Astrocyte (in vitro differentiated cells and primary cell): ENCODE results near the gene CIB2. TPM values are rescaled to one million over a fixed set of nuclear protein-coding genes. Genes with fewer than 3 reads are reported as not detected.
A peak's percentile ranks its signal among the peaks of the same experiment; 100 is the strongest.

Experiments
- DNase-seq: peaks from one replicate; pipeline ENCODE4 v3.0.0-alpha.2; 2010; ENCODE audit warnings: low read depth
- FAIRE-seq: peaks from 2 replicates; lab custom pipeline; 2011; peaks lifted over from hg19 to GRCh38; lab: Jason Lieb, UNC
- H2AFZ ChIP-seq: 2 replicates; pipeline ENCODE4 v1.6.0; 2012; ENCODE audit warnings: low read depth, low read length, inconsistent platforms
- H3K27ac ChIP-seq: 2 replicates; pipeline ENCODE4 v1.5.1; 2011; ENCODE audit warnings: low read depth, low read length, inconsistent platforms
- H3K27me3 ChIP-seq: 2 replicates; pipeline ENCODE4 v1.6.0; 2011; ENCODE audit warnings: low read length, inconsistent platforms; ENCODE audit not compliant: insufficient read depth
- H3K36me3 ChIP-seq: 2 replicates; pipeline ENCODE4 v1.5.1; 2011; ENCODE audit warnings: low read length, inconsistent platforms; ENCODE audit not compliant: insufficient read depth
- H3K4me1 ChIP-seq: 2 replicates; pipeline ENCODE4 v1.5.1; 2011; ENCODE audit warnings: low read length, inconsistent platforms; ENCODE audit not compliant: insufficient read depth
- H3K4me2 ChIP-seq: 2 replicates; pipeline ENCODE4 v1.6.0; 2012; ENCODE audit warnings: low read length, inconsistent platforms
- H3K4me3 ChIP-seq: 2 replicates; pipeline ENCODE4 v1.5.1; 2011; ENCODE audit warnings: low read depth, mild to moderate bottlenecking, low read length, inconsistent platforms; ENCODE audit not compliant: insufficient read depth
- H3K79me2 ChIP-seq: 2 replicates; pipeline ENCODE4 v1.6.0; 2012; ENCODE audit warnings: mild to moderate bottlenecking, low read length, inconsistent platforms; ENCODE audit not compliant: insufficient read depth
- H3K9ac ChIP-seq: 2 replicates; pipeline ENCODE4 v1.6.0; 2012; ENCODE audit warnings: mild to moderate bottlenecking, low read length, inconsistent platforms
- H3K9me3 ChIP-seq: 2 replicates; pipeline ENCODE4 v1.5.1; 2012; ENCODE audit warnings: low read depth, mild to moderate bottlenecking, low read length, inconsistent platforms; ENCODE audit not compliant: insufficient read depth
- H4K20me1 ChIP-seq: 2 replicates; pipeline ENCODE4 v1.6.0; 2012; ENCODE audit warnings: low read length, inconsistent platforms; ENCODE audit not compliant: insufficient read depth
- H3K27ac Mint-ChIP-seq: one replicate; pipeline ENCODE4 v1.8.0; 2021; ENCODE audit warnings: mild to moderate bottlenecking, mixed read lengths; ENCODE audit not compliant: unreplicated experiment
- H3K27me3 Mint-ChIP-seq: one replicate; pipeline ENCODE4 v1.8.0; 2021; ENCODE audit warnings: low read depth, mixed read lengths; ENCODE audit not compliant: unreplicated experiment
- H3K36me3 Mint-ChIP-seq: one replicate; pipeline ENCODE4 v1.8.0; 2021; ENCODE audit warnings: low read depth, mixed read lengths; ENCODE audit not compliant: unreplicated experiment
- H3K4me1 Mint-ChIP-seq: one replicate; pipeline ENCODE4 v1.8.0; 2021; ENCODE audit warnings: low read depth, mixed read lengths; ENCODE audit not compliant: unreplicated experiment
- H3K4me3 Mint-ChIP-seq: one replicate; pipeline ENCODE4 v1.8.0; 2021; ENCODE audit warnings: mild to moderate bottlenecking, moderate library complexity, mixed read lengths; ENCODE audit not compliant: unreplicated experiment
- H3K9me3 Mint-ChIP-seq: one replicate; pipeline ENCODE4 v1.8.0; 2021; ENCODE audit warnings: mild to moderate bottlenecking, mixed read lengths; ENCODE audit not compliant: unreplicated experiment
- CTCF ChIP-seq: IDR thresholded peaks from 2 replicates; pipeline ENCODE4 v1.5.1; 2011; ENCODE audit warnings: low read depth, mild to moderate bottlenecking, inconsistent platforms, low read length, moderate library complexity; ENCODE audit not compliant: insufficient read depth
- EZH2 ChIP-seq: IDR thresholded peaks from 2 replicates; pipeline ENCODE4 v1.6.1; 2012; ENCODE audit warnings: mild to moderate bottlenecking, low read length, inconsistent platforms; ENCODE audit not compliant: insufficient read depth
- total RNA-seq: library from RNA; stranded (reverse); gene quantifications from 2 replicates; pipeline ENCODE4 v1.2.1, GENCODE V29; 2021

The CIB2 gene
- total RNA-seq, 1 donor from 2014 or later, result 7.4 TPM

GRCh38 chr15:78067328-78068228 is 63.7 kb downstream of the CIB2 start:
- no peak overlapping the region for H3K4me3 Mint-ChIP-seq
- FAIRE-seq, result no peak

GRCh38 chr15:78065973-78066946 is 65.0 kb downstream of the CIB2 start:
- H3K4me1 Mint-ChIP-seq, result peaks cover 53% of the 10 kb centered on the region
- no peaks in the 10 kb centered on the region for H3K9me3 ChIP-seq
- DNase-seq (peak; percentile 80), FAIRE-seq (no peak)
- peaks cover 75% of the 10 kb centered on the region for H4K20me1 ChIP-seq
- peaks cover 58% of the 10 kb centered on the region for H3K4me1 ChIP-seq
- peak overlapping the region; percentile 76 for H3K4me2 ChIP-seq
- no peak overlapping the region for H2AFZ ChIP-seq
- H3K9ac ChIP-seq, result peak overlapping the region; percentile 30
- no peaks in the 10 kb centered on the region for H3K9me3 Mint-ChIP-seq
- peak overlapping the region; percentile 1 for H3K27ac Mint-ChIP-seq
- H3K79me2 ChIP-seq, result peaks cover 89% of the 10 kb centered on the region
- H3K27me3 ChIP-seq, result no peaks in the 10 kb centered on the region
- no peak overlapping the region for H3K4me3 ChIP-seq
- no peaks in the 10 kb centered on the region for H3K36me3 ChIP-seq
- peaks cover 2% of the 10 kb centered on the region for H3K27me3 Mint-ChIP-seq
- peaks cover 2% of the 10 kb centered on the region for H3K36me3 Mint-ChIP-seq
- no peak for TF ChIP-seq CTCF
- no peak for TF ChIP-seq EZH2
- H3K27ac ChIP-seq, result peak overlapping the region; percentile 91
- H3K4me3 Mint-ChIP-seq, result no peak overlapping the region

More at GRCh38 chr15:78067328-78068228, 63.7 kb downstream of the CIB2 start:
- Mint-ChIP-seq H3K36me3 (peaks cover 2% of the 10 kb centered on the region), H3K4me1 (peaks cover 60% of the 10 kb centered on the region), H3K9me3 (no peaks in the 10 kb centered on the region), H3K27ac (no peak overlapping the region), H3K27me3 (peaks cover 2% of the 10 kb centered on the region)
- H2AFZ ChIP-seq, result no peak overlapping the region
- DNase-seq, result peak; percentile 39
- H3K9me3 ChIP-seq, result no peaks in the 10 kb centered on the region
- peaks cover 92% of the 10 kb centered on the region for H3K79me2 ChIP-seq
- H3K36me3 ChIP-seq, result no peaks in the 10 kb centered on the region
- no peaks in the 10 kb centered on the region for H3K27me3 ChIP-seq
- no peak overlapping the region for H3K9ac ChIP-seq
- TF ChIP-seq EZH2, result no peak
- TF ChIP-seq CTCF, result no peak
- peaks cover 82% of the 10 kb centered on the region for H4K20me1 ChIP-seq
- no peak overlapping the region for H3K4me3 ChIP-seq
- H3K4me1 ChIP-seq, result peaks cover 62% of the 10 kb centered on the region
- no peak overlapping the region for H3K27ac ChIP-seq
- H3K4me2 ChIP-seq, result peak overlapping the region; percentile 51
